GM12878 (cell line): ENCODE results near the gene PTPRM.

Experiments used
- BCL3 ChIP-seq: IDR thresholded peaks from 2 replicates; pipeline ENCODE4 v1.6.1; 2011; ENCODE audit warnings: borderline replicate concordance, low read depth, mild to moderate bottlenecking, moderate library complexity, low read length; ENCODE audit not compliant: insufficient read depth, poor library complexity, severe bottlenecking
- CBX3 ChIP-seq: fragments of 200-600 bp; sonication (generic); IDR thresholded peaks from 2 replicates; pipeline ENCODE4 v1.6.1; 2016; ENCODE audit warnings: low read depth, borderline replicate concordance
- CEBPZ ChIP-seq: fragments of 150-350 bp; IDR thresholded peaks from 2 replicates; pipeline ENCODE4 v1.6.1; 2016; ENCODE audit warnings: low read depth, low read length
- CTCF ChIP-seq, 3 experiments: IDR thresholded peaks in 2 of 3; conservative IDR thresholded peaks in 1 of 3; 2 replicates each; pipeline ENCODE4 v1.5.1; 2011; ENCODE audit warnings: low read depth in 3 of 3, low read length in 3 of 3, mild to moderate bottlenecking in 3 of 3, control low read depth in 2 of 3, moderate library complexity in 2 of 3, inconsistent platforms in 1 of 3, mixed read lengths in 1 of 3; ENCODE audit not compliant: control insufficient read depth in 2 of 3, insufficient read depth in 1 of 3; ENCODE audit errors: extremely low read depth in 1 of 3
- EGR1 ChIP-seq, 2 experiments: IDR thresholded peaks; 1 replicate in 1 of 2; 2 replicates in 1 of 2; pipeline ENCODE4 v1.6.1; 2011 to 2012; ENCODE audit warnings: low read depth in 2 of 2, low read length in 2 of 2, borderline replicate concordance in 1 of 2, mild to moderate bottlenecking in 1 of 2, moderate library complexity in 1 of 2
- EZH2 ChIP-seq: IDR thresholded peaks from 2 replicates; pipeline ENCODE4 v1.6.1; 2012; ENCODE audit warnings: low read depth, mild to moderate bottlenecking, control low read depth, inconsistent platforms, low read length, borderline replicate concordance; ENCODE audit not compliant: control insufficient read depth
- FOS ChIP-seq: IDR thresholded peaks from 3 replicates; pipeline ENCODE4 v1.6.1; 2011; ENCODE audit warnings: borderline replicate concordance; ENCODE audit not compliant: insufficient read length; ENCODE audit errors: extremely low read depth
- HCFC1 ChIP-seq: fragments of 150-350 bp; IDR thresholded peaks from 2 replicates; pipeline ENCODE4 v1.6.1; 2014; ENCODE audit warnings: low read length
- RAD21 ChIP-seq: IDR thresholded peaks from 2 replicates; pipeline ENCODE4 v1.6.1; 2011; ENCODE audit warnings: mild to moderate bottlenecking, low read depth, low read length, moderate library complexity; ENCODE audit not compliant: insufficient read depth
- REST ChIP-seq: IDR thresholded peaks from 2 replicates; pipeline ENCODE4 v1.6.1; 2012; ENCODE audit warnings: mild to moderate bottlenecking, low read depth, low read length
- RFX5 ChIP-seq: IDR thresholded peaks from 2 replicates; pipeline ENCODE4 v1.6.1; 2011; ENCODE audit warnings: low read depth, low read length, improper control_type of control experiment

GRCh38 chr18:7914834-7915670 is 347.9 kb downstream of the PTPRM start:
- no peak for TF ChIP-seq REST
- TF ChIP-seq EZH2: no peak
- TF ChIP-seq RFX5: no peak
- TF ChIP-seq CTCF (IDR thresholded peaks at IDR 0.05 in 2 of 3, conservative IDR thresholded peaks at IDR 0.05 in 1 of 3; ENCODE audit: control insufficient read depth in 2 of 3, extremely low read depth in 1 of 3, insufficient read depth in 1 of 3, low read depth in 3 of 3, low read length in 3 of 3): no peak
- TF ChIP-seq CBX3: no peak
- no peak for TF ChIP-seq CEBPZ
- TF ChIP-seq RAD21: no peak
- TF ChIP-seq BCL3: no peak
- TF ChIP-seq EGR1 (IDR thresholded peaks at IDR 0.05; ENCODE audit: borderline replicate concordance in 1 of 2, low read depth in 2 of 2, low read length in 2 of 2): no peak
- TF ChIP-seq HCFC1: no peak
- TF ChIP-seq FOS: no peak
